HepG2 (cell line): ENCODE results near the gene ADARB2.

Experiments
- MXI1 ChIP-seq: IDR thresholded peaks from 3 replicates; pipeline ENCODE4 v1.6.1; 2012; ENCODE audit warnings: low read depth, low read length, inconsistent platforms, borderline replicate concordance
- POLR2A ChIP-seq, 2 experiments: IDR thresholded peaks; 2 replicates each; pipeline ENCODE4 v1.6.1; 2011; ENCODE audit warnings: low read depth in 2 of 2, low read length in 2 of 2, mild to moderate bottlenecking in 1 of 2, moderate library complexity in 1 of 2; ENCODE audit not compliant: insufficient read depth in 1 of 2
- POLR2AphosphoS2 ChIP-seq: IDR thresholded peaks from 2 replicates; pipeline ENCODE4 v1.6.1; 2011; ENCODE audit warnings: low read depth, low read length, improper control_type of control experiment
- POLR2G ChIP-seq: fragments of 200-400 bp; formaldehyde crosslinking; IDR thresholded peaks from 2 replicates; pipeline ENCODE4 v1.6.1; 2018; ENCODE audit warnings: mild to moderate bottlenecking, low read depth, low read length, moderate library complexity
- SP4 ChIP-seq: sonication (generic); formaldehyde crosslinking; IDR thresholded peaks from 2 replicates; pipeline ENCODE4 v1.8.1; 2023; ENCODE audit warnings: mild to moderate bottlenecking, missing genetic modification reagents
- SSRP1 ChIP-seq: IDR thresholded peaks from 2 replicates; pipeline ENCODE4 v1.6.1; 2016; ENCODE audit warnings: control low read depth
- ZNF354B ChIP-seq: sonication (generic); formaldehyde crosslinking; IDR thresholded peaks from 2 replicates; pipeline ENCODE4 v1.8.0; 2022; ENCODE audit warnings: mild to moderate bottlenecking, missing genetic modification reagents
- ZNF614 ChIP-seq: IDR thresholded peaks from 2 replicates; pipeline ENCODE4 v1.6.1; 2018; ENCODE audit warnings: missing biosample characterization, missing genetic modification reagents, inconsistent platforms, borderline replicate concordance
- ZNF788 ChIP-seq: sonication (generic); formaldehyde crosslinking; IDR thresholded peaks from 2 replicates; pipeline ENCODE4 v1.5.0; 2020; ENCODE audit warnings: mild to moderate bottlenecking, missing genetic modification reagents, borderline replicate concordance
- TF ChIP-seq, protein P1 (sequence below): sonication (generic); formaldehyde crosslinking; IDR thresholded peaks from 2 replicates; pipeline ENCODE4 v1.5.0; 2020; ENCODE audit warnings: mild to moderate bottlenecking, missing genetic modification reagents, moderate library complexity
- TF ChIP-seq, protein P2 (sequence below): sonication (generic); formaldehyde crosslinking; conservative IDR thresholded peaks from 2 replicates; pipeline ENCODE4 v1.4.0; 2020; ENCODE audit warnings: missing genetic modification reagents
- TF ChIP-seq, protein P3 (sequence below): sonication (generic); formaldehyde crosslinking; IDR thresholded peaks from 2 replicates; pipeline ENCODE4 v1.4.0; 2020; ENCODE audit warnings: missing genetic modification reagents
- TF ChIP-seq, protein P4 (sequence below), 2 experiments: IDR thresholded peaks; 2 replicates each; pipeline ENCODE4 v1.6.1; 2011 to 2012; ENCODE audit warnings: low read length in 2 of 2, borderline replicate concordance in 1 of 2, low read depth in 1 of 2, mild to moderate bottlenecking in 1 of 2, moderate library complexity in 1 of 2

DNA sequence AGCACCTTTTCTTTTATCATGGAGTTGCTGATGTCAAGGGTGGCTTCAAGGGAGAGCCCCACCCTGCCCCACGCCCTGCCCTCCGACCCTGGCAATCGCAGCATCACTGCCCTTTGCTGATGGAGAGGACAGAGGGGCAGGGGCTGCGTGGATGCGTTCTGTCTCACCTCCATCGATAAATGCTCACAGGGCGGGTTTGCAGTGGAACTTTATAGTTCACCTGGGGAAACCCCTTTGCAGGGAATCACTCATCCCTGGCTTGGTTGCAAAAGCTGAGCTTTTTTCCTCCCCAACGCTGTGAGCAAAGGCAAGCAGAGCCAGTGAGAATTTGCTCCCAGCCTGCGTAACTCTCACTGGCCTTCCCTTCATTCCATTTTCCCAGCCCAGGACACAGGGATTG is 504.3 kb downstream of the ADARB2 start:
- TF ChIP-seq, protein P1, sequence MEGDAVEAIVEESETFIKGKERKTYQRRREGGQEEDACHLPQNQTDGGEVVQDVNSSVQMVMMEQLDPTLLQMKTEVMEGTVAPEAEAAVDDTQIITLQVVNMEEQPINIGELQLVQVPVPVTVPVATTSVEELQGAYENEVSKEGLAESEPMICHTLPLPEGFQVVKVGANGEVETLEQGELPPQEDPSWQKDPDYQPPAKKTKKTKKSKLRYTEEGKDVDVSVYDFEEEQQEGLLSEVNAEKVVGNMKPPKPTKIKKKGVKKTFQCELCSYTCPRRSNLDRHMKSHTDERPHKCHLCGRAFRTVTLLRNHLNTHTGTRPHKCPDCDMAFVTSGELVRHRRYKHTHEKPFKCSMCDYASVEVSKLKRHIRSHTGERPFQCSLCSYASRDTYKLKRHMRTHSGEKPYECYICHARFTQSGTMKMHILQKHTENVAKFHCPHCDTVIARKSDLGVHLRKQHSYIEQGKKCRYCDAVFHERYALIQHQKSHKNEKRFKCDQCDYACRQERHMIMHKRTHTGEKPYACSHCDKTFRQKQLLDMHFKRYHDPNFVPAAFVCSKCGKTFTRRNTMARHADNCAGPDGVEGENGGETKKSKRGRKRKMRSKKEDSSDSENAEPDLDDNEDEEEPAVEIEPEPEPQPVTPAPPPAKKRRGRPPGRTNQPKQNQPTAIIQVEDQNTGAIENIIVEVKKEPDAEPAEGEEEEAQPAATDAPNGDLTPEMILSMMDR (CRISPR knock-in tag): no peak
- TF ChIP-seq SP4 (CRISPR knock-in tag) (no peak), POLR2G (no peak), SSRP1 (no peak), ZNF614 (no peak), POLR2A (IDR thresholded peaks at IDR 0.05; ENCODE audit: insufficient read depth in 1 of 2, low read depth in 2 of 2, low read length in 2 of 2) (no peak), ZNF354B (CRISPR knock-in tag) (no peak), POLR2AphosphoS2 (no peak), ZNF788 (CRISPR knock-in tag) (no peak), MXI1 (no peak)
- TF ChIP-seq, protein P2, sequence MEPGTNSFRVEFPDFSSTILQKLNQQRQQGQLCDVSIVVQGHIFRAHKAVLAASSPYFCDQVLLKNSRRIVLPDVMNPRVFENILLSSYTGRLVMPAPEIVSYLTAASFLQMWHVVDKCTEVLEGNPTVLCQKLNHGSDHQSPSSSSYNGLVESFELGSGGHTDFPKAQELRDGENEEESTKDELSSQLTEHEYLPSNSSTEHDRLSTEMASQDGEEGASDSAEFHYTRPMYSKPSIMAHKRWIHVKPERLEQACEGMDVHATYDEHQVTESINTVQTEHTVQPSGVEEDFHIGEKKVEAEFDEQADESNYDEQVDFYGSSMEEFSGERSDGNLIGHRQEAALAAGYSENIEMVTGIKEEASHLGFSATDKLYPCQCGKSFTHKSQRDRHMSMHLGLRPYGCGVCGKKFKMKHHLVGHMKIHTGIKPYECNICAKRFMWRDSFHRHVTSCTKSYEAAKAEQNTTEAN: no peak
- TF ChIP-seq, protein P3, sequence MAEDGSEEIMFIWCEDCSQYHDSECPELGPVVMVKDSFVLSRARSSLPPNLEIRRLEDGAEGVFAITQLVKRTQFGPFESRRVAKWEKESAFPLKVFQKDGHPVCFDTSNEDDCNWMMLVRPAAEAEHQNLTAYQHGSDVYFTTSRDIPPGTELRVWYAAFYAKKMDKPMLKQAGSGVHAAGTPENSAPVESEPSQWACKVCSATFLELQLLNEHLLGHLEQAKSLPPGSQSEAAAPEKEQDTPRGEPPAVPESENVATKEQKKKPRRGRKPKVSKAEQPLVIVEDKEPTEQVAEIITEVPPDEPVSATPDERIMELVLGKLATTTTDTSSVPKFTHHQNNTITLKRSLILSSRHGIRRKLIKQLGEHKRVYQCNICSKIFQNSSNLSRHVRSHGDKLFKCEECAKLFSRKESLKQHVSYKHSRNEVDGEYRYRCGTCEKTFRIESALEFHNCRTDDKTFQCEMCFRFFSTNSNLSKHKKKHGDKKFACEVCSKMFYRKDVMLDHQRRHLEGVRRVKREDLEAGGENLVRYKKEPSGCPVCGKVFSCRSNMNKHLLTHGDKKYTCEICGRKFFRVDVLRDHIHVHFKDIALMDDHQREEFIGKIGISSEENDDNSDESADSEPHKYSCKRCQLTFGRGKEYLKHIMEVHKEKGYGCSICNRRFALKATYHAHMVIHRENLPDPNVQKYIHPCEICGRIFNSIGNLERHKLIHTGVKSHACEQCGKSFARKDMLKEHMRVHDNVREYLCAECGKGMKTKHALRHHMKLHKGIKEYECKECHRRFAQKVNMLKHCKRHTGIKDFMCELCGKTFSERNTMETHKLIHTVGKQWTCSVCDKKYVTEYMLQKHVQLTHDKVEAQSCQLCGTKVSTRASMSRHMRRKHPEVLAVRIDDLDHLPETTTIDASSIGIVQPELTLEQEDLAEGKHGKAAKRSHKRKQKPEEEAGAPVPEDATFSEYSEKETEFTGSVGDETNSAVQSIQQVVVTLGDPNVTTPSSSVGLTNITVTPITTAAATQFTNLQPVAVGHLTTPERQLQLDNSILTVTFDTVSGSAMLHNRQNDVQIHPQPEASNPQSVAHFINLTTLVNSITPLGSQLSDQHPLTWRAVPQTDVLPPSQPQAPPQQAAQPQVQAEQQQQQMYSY (CRISPR knock-in tag): no peak
- TF ChIP-seq, protein P4, sequence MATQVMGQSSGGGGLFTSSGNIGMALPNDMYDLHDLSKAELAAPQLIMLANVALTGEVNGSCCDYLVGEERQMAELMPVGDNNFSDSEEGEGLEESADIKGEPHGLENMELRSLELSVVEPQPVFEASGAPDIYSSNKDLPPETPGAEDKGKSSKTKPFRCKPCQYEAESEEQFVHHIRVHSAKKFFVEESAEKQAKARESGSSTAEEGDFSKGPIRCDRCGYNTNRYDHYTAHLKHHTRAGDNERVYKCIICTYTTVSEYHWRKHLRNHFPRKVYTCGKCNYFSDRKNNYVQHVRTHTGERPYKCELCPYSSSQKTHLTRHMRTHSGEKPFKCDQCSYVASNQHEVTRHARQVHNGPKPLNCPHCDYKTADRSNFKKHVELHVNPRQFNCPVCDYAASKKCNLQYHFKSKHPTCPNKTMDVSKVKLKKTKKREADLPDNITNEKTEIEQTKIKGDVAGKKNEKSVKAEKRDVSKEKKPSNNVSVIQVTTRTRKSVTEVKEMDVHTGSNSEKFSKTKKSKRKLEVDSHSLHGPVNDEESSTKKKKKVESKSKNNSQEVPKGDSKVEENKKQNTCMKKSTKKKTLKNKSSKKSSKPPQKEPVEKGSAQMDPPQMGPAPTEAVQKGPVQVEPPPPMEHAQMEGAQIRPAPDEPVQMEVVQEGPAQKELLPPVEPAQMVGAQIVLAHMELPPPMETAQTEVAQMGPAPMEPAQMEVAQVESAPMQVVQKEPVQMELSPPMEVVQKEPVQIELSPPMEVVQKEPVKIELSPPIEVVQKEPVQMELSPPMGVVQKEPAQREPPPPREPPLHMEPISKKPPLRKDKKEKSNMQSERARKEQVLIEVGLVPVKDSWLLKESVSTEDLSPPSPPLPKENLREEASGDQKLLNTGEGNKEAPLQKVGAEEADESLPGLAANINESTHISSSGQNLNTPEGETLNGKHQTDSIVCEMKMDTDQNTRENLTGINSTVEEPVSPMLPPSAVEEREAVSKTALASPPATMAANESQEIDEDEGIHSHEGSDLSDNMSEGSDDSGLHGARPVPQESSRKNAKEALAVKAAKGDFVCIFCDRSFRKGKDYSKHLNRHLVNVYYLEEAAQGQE (IDR thresholded peaks at IDR 0.05; ENCODE audit: borderline replicate concordance in 1 of 2, low read depth in 1 of 2, low read length in 2 of 2): no peak
